Panc1 (cell line): ENCODE data around the gene IFITM2. TPM values are rescaled to one million over a fixed set of nuclear protein-coding genes. Genes with fewer than 3 reads are reported as not detected.
"Not testable (repeated sequence)": the region's sequence is repeated elsewhere in the genome, so short reads cannot be mapped to it uniquely, and the experiment has no call there.

Source experiments
- ATAC-seq: fragments of 200-7000 bp; cut with Tn5 transposase; 2 replicates; pipeline ENCODE4 v1.9.1; 2020; ENCODE audit warnings: mild to moderate bottlenecking, moderate library complexity
- BruUV-seq: library from RNA; stranded (reverse); fragments of 400-500 nt; replicated peaks from 2 replicates; lab custom pipeline; 2021; lab: Mats Ljungman, UMichigan
- CTCF ChIA-PET: fragments of 300-600 bp; sonication (Branson Sonifier 250); formaldehyde crosslinking; loops from one replicate; lab custom pipeline; 2022; ENCODE audit warnings: antibody characterized with exemption; lab: Charles Lee
- POLR2A ChIA-PET: fragments of 300-600 bp; sonication (Branson Sonifier 250); formaldehyde crosslinking; loops from one replicate; lab custom pipeline; 2022; ENCODE audit warnings: antibody characterized with exemption; lab: Charles Lee
- DNase-seq: peaks from one replicate; pipeline ENCODE4 v3.0.0-alpha.2; 2010; ENCODE audit warnings: low read depth, low spot score
- H3K27ac ChIP-seq: 2 replicates; pipeline ENCODE4 v1.5.1; 2011; ENCODE audit warnings: mild to moderate bottlenecking, low read length, inconsistent platforms
- H3K27me3 ChIP-seq: fragments of 200-500 bp; sonication (Bioruptor generic); 2 replicates; pipeline ENCODE4 v1.6.0; 2014; ENCODE audit warnings: low read length, inconsistent platforms; ENCODE audit not compliant: control insufficient read depth, insufficient read depth
- H3K36me3 ChIP-seq: fragments of 200-500 bp; sonication (Bioruptor generic); 2 replicates; pipeline ENCODE4 v1.5.1; 2014; ENCODE audit warnings: inconsistent platforms, mild to moderate bottlenecking, low read length, moderate library complexity; ENCODE audit not compliant: control insufficient read depth, insufficient read depth
- H3K4me1 ChIP-seq: 2 replicates; pipeline ENCODE4 v1.5.1; 2011; ENCODE audit warnings: inconsistent platforms, mild to moderate bottlenecking, low read length, moderate library complexity; ENCODE audit not compliant: control insufficient read depth, insufficient read depth
- H3K4me3 ChIP-seq, 2 experiments: 2 replicates each; pipeline ENCODE4 v1.5.1; 2011 to 2012; ENCODE audit warnings: low read depth in 2 of 2, low read length in 2 of 2, mild to moderate bottlenecking in 2 of 2, inconsistent platforms in 1 of 2, moderate library complexity in 1 of 2
- H3K9me3 ChIP-seq: fragments of 200-500 bp; sonication (Bioruptor generic); 2 replicates; pipeline ENCODE4 v1.5.1; 2014; ENCODE audit warnings: low read depth, mild to moderate bottlenecking, inconsistent platforms, low read length, moderate library complexity; ENCODE audit not compliant: control insufficient read depth, insufficient read depth
- CTCF ChIP-seq: fragments of 450-650 bp; IDR thresholded peaks from 2 replicates; pipeline ENCODE4 v1.5.1; 2017; ENCODE audit warnings: mild to moderate bottlenecking
- POLR2AphosphoS5 ChIP-seq: IDR thresholded peaks from 2 replicates; pipeline ENCODE4 v1.6.1; 2012; ENCODE audit warnings: mild to moderate bottlenecking, low read depth, low read length, moderate library complexity
- SIN3A ChIP-seq: IDR thresholded peaks from 2 replicates; pipeline ENCODE4 v1.6.1; 2012; ENCODE audit warnings: low read depth, mild to moderate bottlenecking, low read length, moderate library complexity, borderline replicate concordance; ENCODE audit not compliant: insufficient read depth
- TCF7L2 ChIP-seq: IDR thresholded peaks from 2 replicates; pipeline ENCODE4 v1.6.1; 2011; ENCODE audit warnings: mild to moderate bottlenecking, low read depth, low read length, inconsistent platforms
- in situ Hi-C: cut with HindIII; loops from 2 replicates; pipeline ENCODE4 v1.10.0; 2016; ENCODE audit warnings: low sequenced_read_pairs, low pct_unique_long_range_greater_than_20kb
- intact Hi-C: fragments of 100-400 bp; cut with micrococcal nuclease; formaldehyde crosslinking; loops from one replicate; pipeline ENCODE4 v1.10.0; 2022; ENCODE audit not compliant: unreplicated experiment
- total RNA-seq: library from RNA; stranded (reverse); gene quantifications from one replicate; pipeline ENCODE4 v1.2.1, GENCODE V29; 2021; ENCODE audit not compliant: unreplicated experiment
- TF ChIP-seq, protein P1 (sequence below), 2 experiments: IDR thresholded peaks; 2 replicates each; pipeline ENCODE4 v1.6.1; 2011 to 2012; ENCODE audit warnings: low read depth in 2 of 2, control low read depth in 1 of 2, low read length in 1 of 2, mild to moderate bottlenecking in 1 of 2, moderate library complexity in 1 of 2; ENCODE audit not compliant: insufficient read depth in 1 of 2

The IFITM2 gene
- total RNA-seq, 1 experiment from 2014 or later: 183 TPM

- in situ Hi-C loops, H3K9me3 ChIP-seq, ATAC-seq, BruUV-seq, H3K27me3 ChIP-seq, DNase-seq, H3K4me3 ChIP-seq, intact Hi-C loops, CTCF ChIA-PET, H3K36me3 ChIP-seq: not testable (repeated sequence)
- peaks cover 32% of the 10 kb centered on the region for H3K4me1 ChIP-seq
- H3K27ac ChIP-seq: peak overlapping the region; percentile 53
- POLR2A ChIA-PET: interaction anchor here (0.8 to 1.3 kb wide), 3 partner anchors 15 to 77 kb away, joined by 3 to 5 read pairs (median 3); no protein-coding TSS in a partner anchor
Observed at GRCh38 chr11:324593-325517, 17.2 kb downstream of the IFITM2 start.

- CTCF ChIA-PET: no interaction called here
- H3K27me3 ChIP-seq: no peaks in the 10 kb centered on the region
- peak overlapping the region; percentile 62 for H3K27ac ChIP-seq
- H3K4me1 ChIP-seq: peaks cover 32% of the 10 kb centered on the region
- no peaks in the 10 kb centered on the region for H3K36me3 ChIP-seq
- DNase-seq (no peak), ATAC-seq (peak; percentile 48)
- no peaks in the 10 kb centered on the region for H3K9me3 ChIP-seq
- POLR2A ChIA-PET: interaction anchor here (0.8 kb wide), 1 partner anchor 78 kb away, joined by 5 read pairs; no protein-coding TSS in a partner anchor
- TF ChIP-seq, protein P1, sequence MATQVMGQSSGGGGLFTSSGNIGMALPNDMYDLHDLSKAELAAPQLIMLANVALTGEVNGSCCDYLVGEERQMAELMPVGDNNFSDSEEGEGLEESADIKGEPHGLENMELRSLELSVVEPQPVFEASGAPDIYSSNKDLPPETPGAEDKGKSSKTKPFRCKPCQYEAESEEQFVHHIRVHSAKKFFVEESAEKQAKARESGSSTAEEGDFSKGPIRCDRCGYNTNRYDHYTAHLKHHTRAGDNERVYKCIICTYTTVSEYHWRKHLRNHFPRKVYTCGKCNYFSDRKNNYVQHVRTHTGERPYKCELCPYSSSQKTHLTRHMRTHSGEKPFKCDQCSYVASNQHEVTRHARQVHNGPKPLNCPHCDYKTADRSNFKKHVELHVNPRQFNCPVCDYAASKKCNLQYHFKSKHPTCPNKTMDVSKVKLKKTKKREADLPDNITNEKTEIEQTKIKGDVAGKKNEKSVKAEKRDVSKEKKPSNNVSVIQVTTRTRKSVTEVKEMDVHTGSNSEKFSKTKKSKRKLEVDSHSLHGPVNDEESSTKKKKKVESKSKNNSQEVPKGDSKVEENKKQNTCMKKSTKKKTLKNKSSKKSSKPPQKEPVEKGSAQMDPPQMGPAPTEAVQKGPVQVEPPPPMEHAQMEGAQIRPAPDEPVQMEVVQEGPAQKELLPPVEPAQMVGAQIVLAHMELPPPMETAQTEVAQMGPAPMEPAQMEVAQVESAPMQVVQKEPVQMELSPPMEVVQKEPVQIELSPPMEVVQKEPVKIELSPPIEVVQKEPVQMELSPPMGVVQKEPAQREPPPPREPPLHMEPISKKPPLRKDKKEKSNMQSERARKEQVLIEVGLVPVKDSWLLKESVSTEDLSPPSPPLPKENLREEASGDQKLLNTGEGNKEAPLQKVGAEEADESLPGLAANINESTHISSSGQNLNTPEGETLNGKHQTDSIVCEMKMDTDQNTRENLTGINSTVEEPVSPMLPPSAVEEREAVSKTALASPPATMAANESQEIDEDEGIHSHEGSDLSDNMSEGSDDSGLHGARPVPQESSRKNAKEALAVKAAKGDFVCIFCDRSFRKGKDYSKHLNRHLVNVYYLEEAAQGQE (IDR thresholded peaks at IDR 0.05; ENCODE audit: insufficient read depth in 1 of 2, low read depth in 2 of 2, low read length in 1 of 2): no peak
- TF ChIP-seq CTCF (no peak), TCF7L2 (no peak), POLR2AphosphoS5 (no peak), SIN3A (no peak)
- intact Hi-C loops (no loop called here), in situ Hi-C loops (no loop called here)
- H3K4me3 ChIP-seq: no peak overlapping the region
- no TSS peak for BruUV-seq
Observed at GRCh38 chr11:325796-326591, 18.4 kb downstream of the IFITM2 start.
